Parathyroid adenoma (tissue), 2 donors: Measurements from ENCODE around the gene ENOX1.

Experiments
- H2AFZ ChIP-seq: fragments of 300-600 bp; sonication (generic); one replicate; pipeline ENCODE4 v1.7.0; 2017; ENCODE audit warnings: antibody characterized with exemption, mild to moderate bottlenecking
- H3K27ac ChIP-seq: fragments of 300-600 bp; sonication (generic); one replicate; pipeline ENCODE4 v1.7.0; 2017
- H3K27me3 ChIP-seq: fragments of 300-600 bp; sonication (generic); one replicate; pipeline ENCODE4 v1.7.0; 2017; ENCODE audit warnings: low read length; ENCODE audit not compliant: control insufficient read depth, insufficient read depth
- H3K36me3 ChIP-seq: fragments of 300-600 bp; sonication (generic); one replicate; pipeline ENCODE4 v1.7.0; 2017; ENCODE audit warnings: low read length; ENCODE audit not compliant: control insufficient read depth, insufficient read depth
- H3K4me1 ChIP-seq: fragments of 300-600 bp; sonication (generic); one replicate; pipeline ENCODE4 v1.7.0; 2017; ENCODE audit warnings: control low read depth
- H3K4me2 ChIP-seq: fragments of 300-600 bp; sonication (generic); one replicate; pipeline ENCODE4 v1.7.0; 2017; ENCODE audit warnings: low read length
- H3K4me3 ChIP-seq: fragments of 300-600 bp; sonication (generic); one replicate; pipeline ENCODE4 v1.7.0; 2017; ENCODE audit warnings: low read depth, low read length
- H3K79me2 ChIP-seq: fragments of 300-600 bp; sonication (generic); one replicate; pipeline ENCODE4 v1.7.0; 2017; ENCODE audit warnings: control low read depth
- H3K9ac ChIP-seq: fragments of 300-600 bp; sonication (generic); one replicate; pipeline ENCODE4 v1.7.0; 2017; ENCODE audit warnings: mild to moderate bottlenecking
- H3K9me3 ChIP-seq: fragments of 300-600 bp; sonication (generic); one replicate; pipeline ENCODE4 v1.7.0; 2017; ENCODE audit warnings: low read length; ENCODE audit not compliant: control insufficient read depth
- TF ChIP-seq, protein P1 (sequence below): fragments of 300-600 bp; sonication (generic); IDR thresholded peaks from one replicate; pipeline ENCODE4 v1.7.0; 2017; ENCODE audit warnings: antibody characterized with exemption, mild to moderate bottlenecking
- donor health status: primary hyperparathyroidism.

Gene ENOX1

DNA sequence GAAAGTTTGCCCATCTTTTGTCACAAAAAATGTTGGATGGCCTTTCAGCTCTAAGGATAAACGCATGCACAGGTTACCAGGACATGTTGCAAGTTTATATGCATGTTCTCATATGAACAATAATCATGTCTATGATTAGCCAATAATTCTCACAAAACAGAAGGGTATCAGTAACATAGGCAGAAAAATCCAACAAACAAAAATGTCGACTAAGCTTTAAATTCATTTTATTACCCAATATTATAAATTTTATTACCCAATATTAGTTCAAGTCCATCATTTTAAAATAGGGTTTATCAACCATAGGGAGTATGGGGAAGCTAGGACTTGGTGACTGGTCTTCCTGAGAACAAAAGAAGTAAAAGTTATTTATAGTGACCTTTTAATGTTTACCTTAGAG is 93.1 kb downstream of the ENOX1 start:
- no peak overlapping the region for H3K27ac ChIP-seq
- no peak overlapping the region for H2AFZ ChIP-seq
- H3K9ac ChIP-seq: no peak overlapping the region
- no peaks in the 10 kb centered on the region for H3K4me1 ChIP-seq
- no peak overlapping the region for H3K4me2 ChIP-seq
- H3K27me3 ChIP-seq: no peaks in the 10 kb centered on the region
- H3K79me2 ChIP-seq: no peaks in the 10 kb centered on the region
- no peak overlapping the region for H3K4me3 ChIP-seq
- H3K36me3 ChIP-seq: no peaks in the 10 kb centered on the region
- H3K9me3 ChIP-seq: no peaks in the 10 kb centered on the region
- TF ChIP-seq, protein P1, sequence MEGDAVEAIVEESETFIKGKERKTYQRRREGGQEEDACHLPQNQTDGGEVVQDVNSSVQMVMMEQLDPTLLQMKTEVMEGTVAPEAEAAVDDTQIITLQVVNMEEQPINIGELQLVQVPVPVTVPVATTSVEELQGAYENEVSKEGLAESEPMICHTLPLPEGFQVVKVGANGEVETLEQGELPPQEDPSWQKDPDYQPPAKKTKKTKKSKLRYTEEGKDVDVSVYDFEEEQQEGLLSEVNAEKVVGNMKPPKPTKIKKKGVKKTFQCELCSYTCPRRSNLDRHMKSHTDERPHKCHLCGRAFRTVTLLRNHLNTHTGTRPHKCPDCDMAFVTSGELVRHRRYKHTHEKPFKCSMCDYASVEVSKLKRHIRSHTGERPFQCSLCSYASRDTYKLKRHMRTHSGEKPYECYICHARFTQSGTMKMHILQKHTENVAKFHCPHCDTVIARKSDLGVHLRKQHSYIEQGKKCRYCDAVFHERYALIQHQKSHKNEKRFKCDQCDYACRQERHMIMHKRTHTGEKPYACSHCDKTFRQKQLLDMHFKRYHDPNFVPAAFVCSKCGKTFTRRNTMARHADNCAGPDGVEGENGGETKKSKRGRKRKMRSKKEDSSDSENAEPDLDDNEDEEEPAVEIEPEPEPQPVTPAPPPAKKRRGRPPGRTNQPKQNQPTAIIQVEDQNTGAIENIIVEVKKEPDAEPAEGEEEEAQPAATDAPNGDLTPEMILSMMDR: no peak

DNA sequence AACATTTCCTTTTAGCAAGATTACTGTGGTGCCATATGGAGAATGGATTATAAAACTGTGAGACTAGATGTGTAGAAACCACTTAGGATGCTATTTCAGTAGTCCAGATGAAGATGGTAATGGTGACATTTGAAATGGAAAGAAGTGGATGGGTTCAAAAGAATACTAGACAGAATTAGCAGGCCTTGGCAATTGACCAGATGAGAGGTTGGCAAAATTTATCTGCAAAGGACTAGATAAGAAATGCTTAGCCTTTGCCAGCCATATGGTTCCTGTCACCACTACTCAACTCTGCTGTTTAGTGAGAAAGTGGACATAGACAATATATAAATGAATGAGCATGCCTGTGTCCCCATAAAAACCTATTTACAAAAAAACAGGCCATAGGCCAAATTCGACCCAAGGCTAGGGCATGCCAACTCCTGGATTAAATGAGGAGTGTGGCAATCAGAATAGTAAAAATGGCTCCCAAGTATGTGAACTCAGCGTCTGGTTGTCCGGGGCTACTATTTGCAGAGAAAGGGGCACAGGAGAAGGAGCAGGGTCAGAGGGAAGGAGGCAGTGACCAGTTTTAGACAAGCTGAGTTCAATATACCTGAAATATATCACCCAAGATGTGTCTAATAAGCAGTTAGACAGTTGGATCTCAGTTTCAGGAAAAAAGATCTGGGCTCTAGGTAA is 98.4 kb downstream of the ENOX1 start:
- Histone ChIP-seq H3K9ac (no peak overlapping the region), H3K79me2 (no peaks in the 10 kb centered on the region), H3K4me1 (no peaks in the 10 kb centered on the region), H3K27me3 (no peaks in the 10 kb centered on the region), H3K36me3 (no peaks in the 10 kb centered on the region), H3K4me3 (no peak overlapping the region), H3K9me3 (no peaks in the 10 kb centered on the region), H3K27ac (no peak overlapping the region), H3K4me2 (no peak overlapping the region), H2AFZ (no peak overlapping the region)
- TF ChIP-seq, protein P1: no peak

DNA sequence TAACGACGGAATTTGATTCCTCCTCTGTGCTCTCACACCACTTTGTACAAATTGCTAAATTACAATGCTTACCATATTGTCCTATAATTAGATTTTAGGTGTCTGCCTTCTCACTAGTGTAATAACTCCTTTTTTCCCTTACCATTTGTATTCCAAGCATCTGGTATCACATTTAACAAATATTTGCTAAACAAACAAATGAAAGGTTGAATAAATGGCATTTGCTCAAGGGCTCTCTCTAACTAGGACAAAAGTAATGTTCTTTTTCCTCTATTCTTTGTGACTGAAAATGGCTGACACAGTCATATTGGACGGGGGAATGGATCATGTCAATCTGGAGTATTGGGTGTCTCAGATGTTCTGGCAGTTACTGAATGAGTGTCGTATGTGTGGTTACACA is 99.7 kb downstream of the ENOX1 start:
- H3K9ac ChIP-seq: no peak overlapping the region
- no peak overlapping the region for H3K4me2 ChIP-seq
- no peaks in the 10 kb centered on the region for H3K9me3 ChIP-seq
- no peak overlapping the region for H3K4me3 ChIP-seq
- H3K27me3 ChIP-seq: no peaks in the 10 kb centered on the region
- H3K79me2 ChIP-seq: no peaks in the 10 kb centered on the region
- TF ChIP-seq, protein P1: no peak
- H3K27ac ChIP-seq: no peak overlapping the region
- no peaks in the 10 kb centered on the region for H3K4me1 ChIP-seq
- no peaks in the 10 kb centered on the region for H3K36me3 ChIP-seq
- no peak overlapping the region for H2AFZ ChIP-seq

DNA sequence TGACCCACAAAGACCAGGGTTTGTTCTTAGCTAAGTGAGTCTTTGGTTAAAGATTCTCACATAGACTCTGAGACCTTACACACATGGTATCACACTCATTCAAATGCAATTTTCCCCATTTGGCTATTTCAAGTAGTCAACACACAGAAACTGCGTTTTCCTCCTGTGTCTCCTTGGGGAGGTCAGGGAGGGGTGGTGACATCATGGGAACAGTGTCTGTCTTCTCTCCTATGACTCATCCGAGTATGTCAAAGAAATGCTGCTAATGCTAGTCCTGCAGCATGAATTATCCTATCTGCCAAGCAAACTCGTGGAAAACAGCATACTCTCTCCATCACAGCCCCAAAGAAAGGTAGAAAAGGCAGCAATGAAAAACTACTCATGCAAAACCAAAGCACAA is 100.2 kb downstream of the ENOX1 start:
- Histone ChIP-seq H3K36me3 (no peaks in the 10 kb centered on the region), H3K4me2 (no peak overlapping the region), H2AFZ (no peak overlapping the region), H3K79me2 (no peaks in the 10 kb centered on the region), H3K27ac (no peak overlapping the region), H3K4me1 (no peaks in the 10 kb centered on the region), H3K27me3 (no peaks in the 10 kb centered on the region), H3K9me3 (no peaks in the 10 kb centered on the region), H3K9ac (no peak overlapping the region), H3K4me3 (no peak overlapping the region)
- TF ChIP-seq, protein P1: no peak
